ENCODE results near the gene THAP10. TPM values are rescaled to one million over a fixed set of nuclear protein-coding genes. Genes with fewer than 3 reads are reported as not detected.
"Not testable (repeated sequence)": the region's sequence is repeated elsewhere in the genome, so short reads cannot be mapped to it uniquely, and the experiment has no call there.

THAP10 gene
- polyA plus RNA-seq, 3 donors, result 0.12 to 0.30 (median 0.15) TPM

GRCh38 chr15:70932397-70932796, 40.2 kb upstream of the THAP10 start:
- Mint-ChIP-seq H3K4me3 (no peak overlapping the region), H3K36me3 (no peaks in the 10 kb centered on the region), H3K9me3 (peaks cover 0 to 2% (median 2%) of the 10 kb centered on the region in 7 donors), H3K4me1 (peaks cover 6% of the 10 kb centered on the region), H3K27me3 (ENCODE audit: low read depth in 3 of 3) (peaks cover 0 to 5% (median 1%) of the 10 kb centered on the region in 3 donors), H3K27ac (no peak overlapping the region)
- Histone ChIP-seq H3K4me1 (ENCODE audit: control insufficient read depth in 1 of 2, insufficient read depth in 2 of 2, low read length in 2 of 2) (peaks cover 5 to 9% of the 10 kb centered on the region in 2 donors), H4K20me1 (ENCODE audit: insufficient read depth, low read length) (no peaks in the 10 kb centered on the region), H3K4me2 (replicated peaks; ENCODE audit: extremely low read depth, low read length, poor library complexity, severe bottlenecking) (no peak overlapping the region), H3K27me3 (ENCODE audit: control insufficient read depth in 2 of 2, insufficient read depth in 2 of 2, low read length in 2 of 2) (no peaks in the 10 kb centered on the region), H3K9me3 (replicated peaks in 1 of 2; ENCODE audit: control insufficient read depth in 1 of 2, insufficient read depth in 1 of 2, low read length in 2 of 2) (no peaks in the 10 kb centered on the region), H3K4me3 (replicated peaks in 1 of 3; ENCODE audit: low read depth in 2 of 3, low read length in 3 of 3) (no peak overlapping the region), H3K36me3 (replicated peaks in 1 of 2; ENCODE audit: control insufficient read depth in 1 of 2, insufficient read depth in 2 of 2, low read length in 2 of 2) (no peaks in the 10 kb centered on the region), H3K27ac (ENCODE audit: low read depth in 1 of 2, low read length in 2 of 2) (no peak overlapping the region), H2AFZ (ENCODE audit: insufficient read depth, low read depth, low read length, poor library complexity, severe bottlenecking) (no peak overlapping the region), H3K79me2 (ENCODE audit: insufficient read depth, low read length) (no peaks in the 10 kb centered on the region), H3K9ac (ENCODE audit: insufficient read depth, low read length, poor library complexity, severe bottlenecking) (no peak overlapping the region)
- peak in 1 of 3 donors; percentile 4 for DNase-seq
- intact Hi-C loops (cut with micrococcal nuclease), result no loop called here
- WGBS (ENCODE audit: insufficient coverage), result no CpG with 5 or more reads among the region's 2 CpGs
- no peak for TF ChIP-seq CTCF (IDR thresholded peaks at IDR 0.05)

DNA sequence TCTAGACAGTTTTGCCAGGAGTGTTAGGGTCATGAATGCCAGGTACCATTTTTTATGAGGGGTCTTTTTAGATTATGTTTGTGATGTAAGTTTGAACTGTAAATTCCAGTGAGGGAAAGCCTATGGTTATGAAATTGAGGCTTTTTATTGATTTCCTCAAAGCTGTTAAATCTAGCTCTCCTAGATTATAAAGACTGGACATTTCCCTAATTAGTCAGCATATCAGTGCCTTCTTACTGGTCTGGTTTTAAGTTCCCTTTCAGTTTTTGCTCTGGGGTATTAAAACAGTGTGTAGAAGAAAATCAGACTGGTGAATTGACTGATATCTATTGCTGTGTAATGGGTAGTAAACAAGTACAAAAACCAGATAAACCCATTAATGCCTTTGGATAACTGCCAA, 39.6 kb upstream of the THAP10 start:
- no peaks in the 10 kb centered on the region for H3K36me3 Mint-ChIP-seq

GRCh38 chr15:70926914-70927313, 34.7 kb upstream of the THAP10 start:
- intact Hi-C loops (cut with micrococcal nuclease); H3K27me3 ChIP-seq (ENCODE audit: control insufficient read depth in 2 of 2, insufficient read depth in 2 of 2, low read length in 2 of 2); H3K4me1 Mint-ChIP-seq; H3K4me3 Mint-ChIP-seq; H3K4me2 ChIP-seq (replicated peaks; ENCODE audit: extremely low read depth, low read length, poor library complexity, severe bottlenecking); H3K36me3 Mint-ChIP-seq; H3K4me3 ChIP-seq (replicated peaks in 1 of 3; ENCODE audit: low read depth in 2 of 3, low read length in 3 of 3); H3K27ac ChIP-seq (ENCODE audit: low read depth in 1 of 2, low read length in 2 of 2); H3K79me2 ChIP-seq (ENCODE audit: insufficient read depth, low read length); H4K20me1 ChIP-seq (ENCODE audit: insufficient read depth, low read length); DNase-seq; H3K9ac ChIP-seq (ENCODE audit: insufficient read depth, low read length, poor library complexity, severe bottlenecking); H2AFZ ChIP-seq (ENCODE audit: insufficient read depth, low read depth, low read length, poor library complexity, severe bottlenecking); H3K27me3 Mint-ChIP-seq (ENCODE audit: low read depth in 3 of 3); H3K9me3 Mint-ChIP-seq; H3K36me3 ChIP-seq (replicated peaks in 1 of 2; ENCODE audit: control insufficient read depth in 1 of 2, insufficient read depth in 2 of 2, low read length in 2 of 2); H3K9me3 ChIP-seq (replicated peaks in 1 of 2; ENCODE audit: control insufficient read depth in 1 of 2, insufficient read depth in 1 of 2, low read length in 2 of 2); H3K27ac Mint-ChIP-seq; H3K4me1 ChIP-seq (ENCODE audit: control insufficient read depth in 1 of 2, insufficient read depth in 2 of 2, low read length in 2 of 2): not testable (repeated sequence)
- WGBS (ENCODE audit: insufficient coverage), result no CpG with 5 or more reads among the region's 1 CpG

More for the DNA sequence above, 39.6 kb upstream of the THAP10 start:
- DNase-seq, result peak in 1 of 3 donors; percentile 5
- H3K4me1 ChIP-seq (ENCODE audit: control insufficient read depth in 1 of 2, insufficient read depth in 2 of 2, low read length in 2 of 2), result peaks cover 5 to 9% of the 10 kb centered on the region in 2 donors
- no peaks in the 10 kb centered on the region for H3K36me3 ChIP-seq (replicated peaks in 1 of 2; ENCODE audit: control insufficient read depth in 1 of 2, insufficient read depth in 2 of 2, low read length in 2 of 2)
- H2AFZ ChIP-seq (ENCODE audit: insufficient read depth, low read depth, low read length, poor library complexity, severe bottlenecking), result no peak overlapping the region
- H3K27me3 ChIP-seq (ENCODE audit: control insufficient read depth in 2 of 2, insufficient read depth in 2 of 2, low read length in 2 of 2), result no peaks in the 10 kb centered on the region
- Mint-ChIP-seq H3K4me1 (peaks cover 6% of the 10 kb centered on the region), H3K27ac (no peak overlapping the region), H3K9me3 (peaks cover 0 to 3% (median 2%) of the 10 kb centered on the region in 7 donors), H3K27me3 (ENCODE audit: low read depth in 3 of 3) (peaks cover 0 to 7% (median 1%) of the 10 kb centered on the region in 3 donors), H3K4me3 (no peak overlapping the region)
- intact Hi-C loops (cut with micrococcal nuclease), result no loop called here
- no peak overlapping the region for H3K4me2 ChIP-seq (replicated peaks; ENCODE audit: extremely low read depth, low read length, poor library complexity, severe bottlenecking)
- H4K20me1 ChIP-seq (ENCODE audit: insufficient read depth, low read length), result no peaks in the 10 kb centered on the region
- H3K9ac ChIP-seq (ENCODE audit: insufficient read depth, low read length, poor library complexity, severe bottlenecking), result no peak overlapping the region
- H3K4me3 ChIP-seq (replicated peaks in 1 of 3; ENCODE audit: low read depth in 2 of 3, low read length in 3 of 3), result no peak overlapping the region
- H3K79me2 ChIP-seq (ENCODE audit: insufficient read depth, low read length), result no peaks in the 10 kb centered on the region
- no peak overlapping the region for H3K27ac ChIP-seq (ENCODE audit: low read depth in 1 of 2, low read length in 2 of 2)
- H3K9me3 ChIP-seq (replicated peaks in 1 of 2; ENCODE audit: control insufficient read depth in 1 of 2, insufficient read depth in 1 of 2, low read length in 2 of 2), result no peaks in the 10 kb centered on the region
- no peak for TF ChIP-seq CTCF (IDR thresholded peaks at IDR 0.05)
